ENCODE results near the gene CENPH. TPM values are rescaled to one million over a fixed set of nuclear protein-coding genes. Genes with fewer than 3 reads are reported as not detected.
A peak's percentile ranks its signal among the peaks of the same experiment; 100 is the strongest.
"Not testable (repeated sequence)": the region's sequence is repeated elsewhere in the genome, so short reads cannot be mapped to it uniquely, and the experiment has no call there.

The CENPH gene, protein sequence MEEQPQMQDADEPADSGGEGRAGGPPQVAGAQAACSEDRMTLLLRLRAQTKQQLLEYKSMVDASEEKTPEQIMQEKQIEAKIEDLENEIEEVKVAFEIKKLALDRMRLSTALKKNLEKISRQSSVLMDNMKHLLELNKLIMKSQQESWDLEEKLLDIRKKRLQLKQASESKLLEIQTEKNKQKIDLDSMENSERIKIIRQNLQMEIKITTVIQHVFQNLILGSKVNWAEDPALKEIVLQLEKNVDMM
- total RNA-seq (2014; rRNA removed; shearing (Covaris generic)), result 50.7 and 69.3 TPM in 2 replicates

DNA sequence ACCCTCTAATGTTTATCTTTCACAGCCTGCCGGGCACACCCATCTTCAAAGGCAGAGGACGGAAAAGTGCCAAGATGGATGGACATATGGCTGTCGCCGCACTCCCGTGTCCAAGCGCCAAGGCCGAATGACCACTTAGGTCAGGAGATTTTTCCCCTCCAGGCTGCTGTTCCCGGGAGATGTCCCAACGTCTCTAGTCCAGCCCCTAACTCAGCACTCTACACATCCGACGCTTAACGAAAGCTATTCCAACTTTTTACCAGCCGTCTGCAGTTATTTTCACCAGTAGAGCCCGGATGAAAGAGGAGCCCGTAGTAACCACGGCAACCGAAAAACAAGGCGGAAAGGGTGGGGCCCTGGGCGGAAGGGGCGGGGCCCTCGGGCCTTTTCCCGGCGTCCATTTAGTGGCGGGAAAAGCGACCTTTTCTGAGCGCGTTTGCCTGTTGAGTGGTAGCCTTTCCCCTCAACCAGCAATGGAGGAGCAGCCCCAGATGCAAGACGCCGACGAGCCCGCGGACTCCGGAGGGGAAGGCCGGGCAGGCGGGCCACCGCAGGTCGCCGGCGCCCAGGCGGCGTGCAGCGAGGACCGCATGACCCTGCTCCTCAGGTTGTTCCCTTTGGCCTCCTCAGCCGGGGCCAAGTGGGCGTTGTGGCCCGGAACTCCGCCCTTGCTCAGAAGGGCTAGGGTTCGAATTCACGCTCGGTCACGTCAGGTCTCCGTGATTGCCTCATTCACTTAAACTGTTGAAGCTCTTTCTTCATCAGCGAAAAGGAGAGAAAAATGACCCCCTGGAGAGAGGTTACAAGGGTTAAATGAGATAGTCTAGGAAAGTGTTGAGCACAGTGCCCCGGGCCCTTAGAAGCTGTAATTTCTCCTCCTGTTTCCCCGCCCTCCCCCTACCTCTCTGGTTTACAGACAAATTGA is at the start of gene CENPH:
Gene CENPH (plus strand): TSS at position 422 of the 925 bp plus-strand sequence. CDS start 52 bp downstream, at position 474.
- DNase-seq (ENCODE audit: low spot score), result peak; percentile 97

DNA sequence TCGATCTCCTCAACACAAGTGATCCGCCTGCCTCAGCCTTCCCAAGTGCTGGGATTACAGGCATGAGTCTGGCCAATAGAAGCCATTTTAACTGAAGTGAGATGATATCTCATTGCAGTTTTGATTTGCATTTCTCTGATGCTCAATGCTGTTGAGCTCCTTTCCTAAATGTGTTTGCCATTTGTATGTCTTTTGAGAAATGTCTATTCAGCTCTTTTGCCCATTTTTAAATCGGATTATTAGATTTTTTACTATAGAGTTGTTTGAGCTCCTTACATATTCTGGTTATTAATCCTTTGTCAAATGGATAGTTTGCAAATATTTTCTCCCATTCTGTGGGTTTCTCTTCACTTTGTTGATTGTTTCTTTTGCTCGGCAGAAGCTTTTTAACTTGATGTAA is 49.1 kb upstream of the CENPH start:
- not testable (repeated sequence) for DNase-seq (ENCODE audit: low spot score)

DNA sequence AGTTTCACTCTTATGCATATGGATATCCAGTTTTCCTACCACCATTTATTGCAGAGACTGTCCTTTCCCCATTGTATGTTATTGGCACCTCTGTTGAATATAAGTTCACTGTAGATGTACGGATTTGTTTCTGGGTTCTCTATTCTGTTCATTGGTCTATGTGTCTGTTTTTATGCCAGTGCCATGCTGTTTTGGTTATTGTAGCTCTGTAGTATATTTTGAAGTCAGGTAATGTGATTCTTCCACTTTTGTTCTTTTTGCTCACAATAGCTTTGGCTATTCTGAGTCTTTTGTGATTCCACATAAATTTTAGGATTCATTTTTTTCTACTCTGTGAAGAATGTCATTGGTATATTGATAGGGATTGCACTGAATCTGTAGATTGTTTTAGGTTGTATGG is 48.6 kb upstream of the CENPH start:
- DNase-seq (ENCODE audit: low spot score), result no peak

DNA sequence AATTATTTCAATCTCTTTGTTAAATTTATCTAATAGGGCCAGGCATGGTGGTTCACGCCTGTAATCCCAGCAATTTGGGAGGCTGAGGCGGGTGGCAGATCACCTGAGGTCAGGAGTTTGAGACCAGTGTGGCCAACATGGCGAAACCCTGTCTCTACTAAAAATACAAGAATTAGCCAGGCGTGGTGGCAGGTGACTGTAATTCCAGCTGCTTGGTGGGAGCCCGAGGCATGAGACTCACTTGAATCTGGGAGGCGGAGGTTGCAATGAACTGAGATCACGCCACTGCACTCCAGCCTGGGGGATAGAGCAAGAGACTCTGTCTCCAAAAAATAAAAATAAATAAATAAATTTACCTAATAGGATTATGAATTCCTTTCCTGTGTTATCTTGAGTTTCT is 40.8 kb upstream of the CENPH start:
- DNase-seq (ENCODE audit: low spot score), result not testable (repeated sequence)

DNA sequence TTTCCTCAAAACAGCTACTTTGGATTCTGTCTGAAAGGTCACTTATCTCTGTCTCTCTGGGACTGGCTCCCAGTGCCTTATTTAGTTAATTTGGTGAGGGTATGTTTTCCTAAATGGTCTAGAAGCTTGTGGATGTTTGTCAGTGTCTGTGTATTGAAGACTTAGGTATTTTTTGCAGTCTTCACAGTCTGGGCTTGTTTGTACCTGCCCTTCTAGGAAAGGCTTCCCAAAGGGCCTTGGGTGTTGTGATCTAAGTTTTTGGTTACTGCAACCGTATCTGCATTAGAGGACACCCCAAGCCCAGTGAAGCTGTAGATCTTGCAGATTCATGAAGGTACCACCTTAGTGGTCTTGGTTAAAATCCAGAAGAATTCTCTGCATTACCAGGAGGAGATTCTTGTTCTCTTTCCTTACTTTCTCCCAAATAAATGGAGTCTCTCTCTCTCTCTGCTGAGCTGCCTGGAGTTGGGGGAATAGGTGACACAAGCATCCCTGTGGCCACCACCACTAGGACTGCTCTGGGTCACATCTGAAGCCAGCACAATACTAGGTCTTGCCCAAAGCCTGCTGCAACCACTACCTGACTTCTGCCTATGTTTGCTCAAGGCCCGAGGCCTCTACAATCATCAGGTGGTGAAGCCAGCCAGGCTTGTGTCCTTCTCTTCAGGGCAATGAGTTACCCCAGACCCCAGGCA is 40.3 kb upstream of the CENPH start:
- DNase-seq (ENCODE audit: low spot score), result no peak

DNA sequence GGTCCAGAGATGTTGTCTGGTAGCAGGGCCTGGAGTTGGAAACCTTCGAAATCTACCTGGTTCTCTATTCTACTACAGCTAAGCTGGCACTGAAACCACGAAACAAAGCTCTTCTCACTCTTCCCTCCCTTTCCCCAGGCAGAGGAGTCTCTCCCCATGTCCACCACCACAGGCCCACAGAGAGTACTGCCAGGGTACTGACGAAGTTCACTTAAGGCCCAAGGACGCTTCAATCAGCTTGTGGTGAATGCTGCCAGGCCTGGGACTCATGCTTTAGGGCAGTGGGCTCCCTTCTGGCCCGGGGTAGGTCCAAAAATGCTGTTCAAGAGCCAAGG is 39.7 kb upstream of the CENPH start:
- DNase-seq (ENCODE audit: low spot score), result no peak

DNA sequence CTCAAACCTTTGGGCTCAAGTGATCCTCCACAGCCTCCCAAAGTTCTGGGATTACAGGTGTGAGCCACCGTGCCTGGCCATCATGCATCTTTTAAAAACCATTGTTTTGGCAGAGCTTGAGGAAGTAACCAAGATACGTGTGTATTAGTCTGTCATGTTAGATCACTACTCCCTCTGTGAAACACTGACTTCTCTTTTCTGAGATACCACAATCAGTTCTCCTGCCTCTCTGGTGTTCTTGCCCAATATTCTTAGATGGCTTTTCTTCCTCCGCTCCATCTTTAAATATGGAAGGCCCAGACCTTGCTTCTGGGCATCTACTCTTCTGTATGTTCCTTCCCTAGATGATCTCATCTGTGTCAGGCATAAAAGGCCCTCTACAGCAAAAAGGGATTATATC is 36.7 kb upstream of the CENPH start:
- DNase-seq (ENCODE audit: low spot score), result no peak

DNA sequence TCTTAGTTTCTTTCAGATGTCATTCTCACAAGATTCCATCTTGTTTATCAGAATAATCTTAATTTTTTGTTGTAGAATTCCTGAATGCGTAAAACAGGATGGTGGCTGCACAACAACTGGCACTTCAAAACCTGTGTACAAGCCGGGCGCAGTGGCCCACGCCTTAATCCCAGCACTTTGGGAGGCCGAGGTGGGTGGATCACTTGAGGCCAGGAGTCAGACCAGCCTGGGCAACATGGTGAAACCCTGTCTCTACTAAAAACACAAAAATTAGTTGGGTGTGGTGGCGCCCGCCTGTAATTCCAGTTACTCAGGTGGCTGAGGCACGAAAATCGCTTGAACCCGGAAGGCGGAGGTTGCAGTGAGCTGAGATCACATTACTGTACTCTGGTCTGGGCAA is 32.9 kb upstream of the CENPH start:
- DNase-seq (ENCODE audit: low spot score), result no peak

DNA sequence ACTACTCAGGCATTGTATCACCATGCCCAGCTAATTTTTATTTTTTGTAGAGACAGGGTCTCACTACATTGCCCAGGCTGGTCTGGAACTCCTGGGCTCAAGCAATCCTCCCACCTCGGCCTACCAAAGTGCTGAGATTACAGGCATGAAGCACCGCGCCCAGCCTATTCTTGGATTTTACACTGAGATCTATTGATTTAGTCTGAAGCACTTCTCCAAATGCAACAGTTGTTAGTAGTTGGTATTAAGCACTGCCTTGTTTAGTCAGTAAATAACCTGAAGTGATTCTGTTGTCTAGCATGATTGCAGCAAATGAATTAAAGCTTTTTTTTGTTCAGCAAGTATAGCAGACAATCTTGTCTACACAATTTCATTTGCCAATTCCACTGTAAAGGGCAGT is 31.3 kb upstream of the CENPH start:
- DNase-seq (ENCODE audit: low spot score), result no peak

DNA sequence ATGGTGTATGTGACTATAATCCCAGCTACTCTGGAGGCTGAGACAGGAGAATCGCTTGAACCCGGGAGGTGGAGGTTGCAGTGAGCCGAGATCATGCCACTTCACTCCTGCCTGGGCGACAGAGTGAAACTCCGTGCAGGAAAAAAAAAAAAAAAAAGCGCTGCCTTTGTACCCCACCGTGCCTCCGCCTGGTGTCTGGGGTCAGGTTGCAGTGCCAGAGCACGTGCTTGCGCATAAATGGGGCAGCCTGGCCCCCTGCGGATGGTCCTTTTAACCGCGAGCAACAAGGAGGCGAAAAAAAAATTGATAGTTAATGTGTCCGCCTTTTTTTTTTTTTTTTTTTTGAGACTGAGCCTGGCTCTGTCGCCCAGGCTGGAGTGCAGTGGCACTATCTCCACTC is 28.7 kb upstream of the CENPH start:
- DNase-seq (ENCODE audit: low spot score), result no peak

DNA sequence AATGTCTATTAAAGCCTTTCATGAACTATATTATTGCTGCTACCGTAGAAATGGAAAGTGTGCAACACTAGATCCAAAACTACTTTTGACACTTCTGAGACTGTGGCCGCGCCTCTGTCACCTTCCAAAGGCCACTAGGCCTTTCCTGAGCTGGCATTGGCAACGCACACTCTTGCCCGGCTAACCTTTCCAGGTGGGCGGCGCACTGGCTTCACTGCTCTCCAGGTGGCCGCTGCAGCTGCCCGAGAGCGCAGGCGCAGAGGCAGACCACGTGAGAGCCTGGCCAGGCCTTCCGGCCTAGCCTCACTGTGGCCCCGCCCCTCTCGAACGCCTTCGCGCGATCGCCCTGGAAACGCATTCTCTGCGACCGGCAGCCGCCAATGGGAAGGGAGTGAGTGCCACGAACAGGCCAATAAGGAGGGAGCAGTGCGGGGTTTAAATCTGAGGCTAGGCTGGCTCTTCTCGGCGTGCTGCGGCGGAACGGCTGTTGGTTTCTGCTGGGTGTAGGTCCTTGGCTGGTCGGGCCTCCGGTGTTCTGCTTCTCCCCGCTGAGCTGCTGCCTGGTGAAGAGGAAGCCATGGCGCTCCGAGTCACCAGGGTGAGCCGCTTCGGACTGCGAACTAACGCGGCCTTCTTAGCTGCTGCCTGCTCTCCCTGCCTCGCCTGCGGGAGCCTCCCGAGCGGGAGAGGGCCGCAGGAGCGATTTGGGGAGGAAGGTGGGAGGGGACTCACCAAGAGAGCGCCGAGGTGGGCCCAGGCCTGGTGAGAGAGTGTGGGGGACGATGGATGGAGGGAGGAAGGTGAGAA is 22.5 kb upstream of the CENPH start, which contains the start of gene CCNB1:
Gene CCNB1 (plus strand): TSS at position 465 of the 807 bp plus-strand sequence. CDS start 113 bp downstream, at position 578.
- DNase-seq (ENCODE audit: low spot score), result peak; percentile 99

DNA sequence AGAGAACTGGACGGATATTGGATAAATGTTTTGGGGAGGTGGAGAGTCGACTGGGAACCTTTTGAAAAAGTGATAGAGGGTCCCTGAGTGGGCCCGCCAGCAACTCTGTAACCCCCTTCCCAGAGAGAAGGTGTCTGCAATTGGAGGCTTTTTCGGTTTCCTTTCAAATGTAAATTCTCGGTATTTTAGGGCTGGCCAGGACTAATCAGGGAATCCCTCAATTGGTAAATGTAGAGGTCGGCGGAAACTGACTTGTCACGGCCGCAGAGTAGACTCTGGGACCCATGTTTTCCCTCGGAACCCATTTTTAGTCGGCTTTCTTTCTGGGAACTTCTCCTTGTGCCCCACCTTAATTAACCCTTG is 21.9 kb upstream of the CENPH start:
- peak; percentile 28 for DNase-seq (ENCODE audit: low spot score)

DNA sequence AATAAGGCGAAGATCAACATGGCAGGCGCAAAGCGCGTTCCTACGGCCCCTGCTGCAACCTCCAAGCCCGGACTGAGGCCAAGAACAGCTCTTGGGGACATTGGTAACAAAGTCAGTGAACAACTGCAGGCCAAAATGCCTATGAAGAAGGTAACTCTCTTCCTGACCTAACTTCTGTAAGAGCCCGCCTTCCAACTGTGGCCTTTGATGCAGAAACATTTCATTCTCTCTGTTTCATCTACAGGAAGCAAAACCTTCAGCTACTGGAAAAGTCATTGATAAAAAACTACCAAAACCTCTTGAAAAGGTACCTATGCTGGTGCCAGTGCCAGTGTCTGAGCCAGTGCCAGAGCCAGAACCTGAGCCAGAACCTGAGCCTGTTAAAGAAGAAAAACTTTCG is 21.5 kb upstream of the CENPH start:
- DNase-seq (ENCODE audit: low spot score), result no peak

DNA sequence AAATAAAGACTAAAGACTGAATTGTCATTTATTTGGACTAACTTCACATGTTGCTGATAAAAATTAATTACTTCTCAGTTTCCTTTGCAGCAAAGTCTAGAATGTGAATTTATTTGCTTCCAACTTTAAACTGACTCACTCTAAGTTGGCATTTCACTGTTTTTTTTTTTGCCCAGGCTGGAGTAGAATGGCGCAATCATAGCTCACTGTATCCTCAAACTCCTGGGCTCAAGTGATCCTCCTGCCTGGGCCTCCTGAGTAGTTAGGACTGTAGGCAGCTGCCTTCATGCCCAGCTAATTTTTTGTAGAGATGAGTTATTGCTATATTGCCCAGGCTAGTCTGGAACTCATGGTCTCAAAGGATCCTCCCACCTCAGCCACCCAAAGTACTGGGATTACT is 18.9 kb upstream of the CENPH start:
- DNase-seq (ENCODE audit: low spot score), result no peak

DNA sequence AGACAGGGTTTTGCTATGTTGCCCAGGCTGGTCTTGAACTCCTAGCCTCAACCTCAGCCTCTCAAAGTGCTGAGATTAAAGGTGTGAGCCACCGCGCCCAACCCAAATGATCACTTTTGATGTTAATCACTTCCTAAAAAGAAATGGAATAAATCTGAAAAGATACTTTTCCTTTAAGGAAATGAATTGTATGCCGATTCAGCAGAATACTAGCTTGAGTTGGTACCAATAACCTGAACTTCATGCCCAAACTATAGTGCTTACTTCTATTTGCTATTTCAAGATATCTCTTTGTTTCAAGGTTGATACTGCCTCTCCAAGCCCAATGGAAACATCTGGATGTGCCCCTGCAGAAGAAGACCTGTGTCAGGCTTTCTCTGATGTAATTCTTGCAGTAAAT is 18.4 kb upstream of the CENPH start:
- no peak for DNase-seq (ENCODE audit: low spot score)

DNA sequence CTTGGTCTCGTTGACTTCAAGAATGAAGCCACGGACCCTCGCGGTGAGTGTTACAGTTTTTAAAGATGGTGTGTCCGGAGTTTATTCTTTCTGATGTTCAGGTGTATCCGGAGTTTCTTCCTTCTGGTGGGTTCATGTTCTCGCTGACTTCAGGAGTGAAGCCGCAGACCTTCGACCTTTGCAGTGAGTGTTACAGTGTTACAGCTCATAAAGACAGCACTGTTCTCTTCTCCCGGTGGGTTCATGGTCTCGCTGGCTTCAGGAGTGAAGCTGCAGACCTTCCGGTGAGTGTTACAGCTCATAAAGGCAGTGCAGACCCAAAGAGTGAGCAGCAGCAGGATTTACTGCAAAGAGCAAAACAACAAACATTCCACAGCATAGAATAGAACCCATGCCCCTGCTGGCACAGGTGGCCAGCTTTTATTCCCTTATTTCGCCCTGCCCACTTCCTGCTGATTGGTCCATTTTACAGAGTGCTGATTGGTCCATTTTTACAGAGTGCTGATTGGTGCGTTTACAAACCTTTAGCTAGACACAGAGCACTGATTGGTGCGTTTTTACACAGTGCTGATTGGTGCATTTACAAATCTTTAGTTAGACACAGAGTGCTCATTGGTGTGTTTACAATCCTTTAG is 7.6 kb upstream of the CENPH start:
- DNase-seq (ENCODE audit: low spot score), result not testable (repeated sequence)

DNA sequence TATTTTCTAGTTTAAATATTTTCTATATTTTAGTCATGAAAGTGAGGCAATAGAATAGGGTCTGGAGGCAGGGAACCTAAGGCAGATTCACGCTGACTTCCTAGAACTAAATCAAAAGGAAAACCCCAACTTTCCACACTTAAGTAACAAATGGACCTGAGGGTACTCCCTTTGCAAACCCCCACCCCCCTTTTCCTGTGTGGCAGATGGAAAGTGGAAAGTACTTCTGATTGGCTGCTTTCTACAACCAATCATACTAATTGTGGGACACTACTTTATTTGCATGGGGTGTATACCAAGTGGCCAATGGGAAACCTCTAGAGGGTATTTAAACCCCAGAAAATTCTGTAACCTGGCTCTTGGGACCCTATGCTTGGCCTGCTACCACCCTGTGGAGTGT is 4.8 kb upstream of the CENPH start:
- no peak for DNase-seq (ENCODE audit: low spot score)

DNA sequence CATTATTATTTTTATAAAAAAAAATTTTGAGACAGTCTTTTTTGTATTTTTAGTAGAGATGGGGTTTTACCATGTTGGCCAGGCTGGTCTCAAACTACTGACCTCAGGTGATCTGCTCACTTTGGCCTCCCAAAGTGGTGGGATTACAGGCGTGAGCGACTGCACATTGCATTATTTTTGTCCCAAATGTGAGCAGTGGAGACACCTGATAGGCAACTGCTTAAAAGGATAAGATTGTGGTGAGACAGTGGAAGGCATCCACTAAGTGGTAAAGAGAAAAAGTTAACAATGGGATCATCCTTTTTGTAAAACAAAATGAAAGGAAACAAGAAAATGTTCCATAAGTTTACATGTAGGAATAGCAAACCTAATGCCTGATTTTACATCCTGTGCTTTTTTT is 2.0 kb upstream of the CENPH start:
- no peak for DNase-seq (ENCODE audit: low spot score)

DNA sequence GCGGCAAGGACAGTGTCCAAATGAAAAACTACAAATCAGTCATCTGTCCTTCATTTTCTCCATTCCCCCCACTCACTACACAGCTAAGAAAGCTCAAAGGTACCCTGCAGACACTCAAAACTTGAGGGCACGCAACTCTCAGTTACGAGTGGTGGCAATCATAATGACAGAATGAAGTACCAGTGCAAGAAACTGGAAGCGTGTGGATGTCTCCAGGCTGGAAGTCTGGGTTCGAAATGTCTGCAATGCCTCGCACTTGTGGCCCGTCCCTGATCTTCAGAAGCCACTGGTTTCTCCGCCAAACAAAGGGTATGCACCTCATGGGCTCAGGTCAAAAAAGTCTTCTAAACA is 597 bp upstream of the CENPH start:
- no peak for DNase-seq (ENCODE audit: low spot score)

DNA sequence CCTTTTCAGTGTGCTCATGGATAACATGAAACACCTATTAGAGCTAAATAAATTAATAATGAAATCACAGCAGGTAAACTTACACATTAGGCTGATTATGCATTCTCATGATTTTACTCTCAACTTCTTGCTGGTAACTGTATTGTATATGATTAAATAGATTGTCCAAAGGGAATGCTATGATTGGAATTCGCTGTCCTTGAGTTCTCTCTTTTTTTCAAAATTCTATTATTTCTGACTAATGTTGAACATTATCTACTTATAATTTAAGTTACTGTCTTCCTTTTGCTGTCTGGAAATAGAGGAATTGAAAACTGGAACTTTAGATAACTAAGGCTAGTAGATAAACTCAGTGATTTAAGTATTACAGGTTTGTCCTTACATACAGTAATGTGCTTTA is 13.1 kb downstream of the CENPH start:
- DNase-seq (ENCODE audit: low spot score), result no peak

DNA sequence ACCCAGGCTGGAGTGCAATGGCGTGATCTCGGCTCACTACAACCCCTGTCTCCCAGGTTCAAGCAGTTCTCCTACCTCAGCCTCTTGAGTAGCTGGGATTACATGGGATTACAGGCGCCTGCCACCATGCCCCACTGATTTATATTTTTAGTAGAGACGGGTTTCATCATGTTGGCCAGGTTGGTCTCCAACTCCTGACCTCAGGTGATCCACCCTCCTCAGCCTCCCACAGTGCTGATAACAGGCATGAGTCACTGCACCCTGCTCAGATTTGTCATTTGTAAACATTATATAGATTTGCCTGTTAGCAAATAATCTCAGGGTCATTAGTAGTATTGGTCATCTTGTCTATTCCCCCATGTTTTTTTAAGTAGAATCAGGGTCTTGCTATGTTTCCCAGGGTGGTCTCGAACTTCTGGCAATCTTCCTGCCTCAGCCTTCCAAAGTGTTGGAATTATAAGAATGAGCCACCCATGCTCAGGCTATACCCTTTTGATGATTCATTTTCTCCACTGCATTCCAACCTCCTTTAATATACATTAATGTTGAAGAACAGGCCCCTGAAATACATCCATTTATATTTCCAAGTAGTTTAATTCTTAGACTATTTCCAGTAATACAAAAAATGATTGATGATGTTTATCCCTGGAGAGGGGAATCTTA is 17.3 kb downstream of the CENPH start:
- DNase-seq (ENCODE audit: low spot score), result no peak
